H9 (cell line): ENCODE measurements around the gene AP1S1. TPM values are rescaled to one million over a fixed set of nuclear protein-coding genes. Genes with fewer than 3 reads are reported as not detected.

ENCODE experiments used
- DNase-seq: peaks from one replicate; pipeline ENCODE4 v3.0.0-alpha.2; 2017
- H2AFZ ChIP-seq: one replicate; pipeline ENCODE4 v1.6.1; 2013; ENCODE audit warnings: mild to moderate bottlenecking, low read length, control low read depth, moderate library complexity
- H2AK5ac ChIP-seq: 2 replicates; pipeline ENCODE4 v1.6.1; 2013; ENCODE audit warnings: low read length, control low read depth, mixed read lengths; ENCODE audit not compliant: insufficient read length
- H2BK120ac ChIP-seq: one replicate; pipeline ENCODE4 v1.6.1; 2013; ENCODE audit warnings: low read depth, mild to moderate bottlenecking, low read length, control low read depth, inconsistent platforms; ENCODE audit not compliant: poor library complexity, severe bottlenecking
- H2BK12ac ChIP-seq: 2 replicates; pipeline ENCODE4 v1.6.1; 2013; ENCODE audit warnings: low read length, control low read depth, mixed read lengths, low read depth; ENCODE audit not compliant: insufficient read length
- H2BK15ac ChIP-seq: 2 replicates; pipeline ENCODE4 v1.6.1; 2013; ENCODE audit warnings: low read depth, low read length, control low read depth
- H2BK20ac ChIP-seq: one replicate; pipeline ENCODE4 v1.6.1; 2013; ENCODE audit warnings: low read depth, mild to moderate bottlenecking, low read length, control low read depth, inconsistent platforms; ENCODE audit not compliant: poor library complexity, severe bottlenecking
- H2BK5ac ChIP-seq: 2 replicates; pipeline ENCODE4 v1.6.1; 2013; ENCODE audit warnings: low read length, control low read depth, mixed read lengths; ENCODE audit not compliant: insufficient read length
- H3K14ac ChIP-seq: 2 replicates; pipeline ENCODE4 v1.6.1; 2013; ENCODE audit warnings: low read length, control low read depth; ENCODE audit not compliant: insufficient read depth
- H3K18ac ChIP-seq: 2 replicates; pipeline ENCODE4 v1.6.1; 2013; ENCODE audit warnings: low read depth, mild to moderate bottlenecking, mixed read lengths, low read length, control low read depth; ENCODE audit not compliant: insufficient read length
- H3K23ac ChIP-seq: 2 replicates; pipeline ENCODE4 v1.6.1; 2013; ENCODE audit warnings: low read length, control low read depth, mixed read lengths, low read depth; ENCODE audit not compliant: insufficient read length
- H3K23me2 ChIP-seq: 2 replicates; pipeline ENCODE4 v1.6.1; 2013; ENCODE audit warnings: low read depth, mild to moderate bottlenecking, mixed read lengths, low read length, control low read depth; ENCODE audit not compliant: insufficient read length, poor library complexity, severe bottlenecking
- H3K27ac ChIP-seq: 2 replicates; pipeline ENCODE4 v1.5.1; 2013; ENCODE audit warnings: low read length, control low read depth, mixed read lengths, low read depth; ENCODE audit not compliant: insufficient read length
- H3K27me3 ChIP-seq: 2 replicates; pipeline ENCODE4 v1.6.1; 2013; ENCODE audit warnings: low read length, control low read depth, inconsistent platforms; ENCODE audit not compliant: insufficient read depth
- H3K4ac ChIP-seq: 2 replicates; pipeline ENCODE4 v1.6.1; 2013; ENCODE audit warnings: low read depth, mild to moderate bottlenecking, control low read depth, inconsistent platforms, low read length, moderate library complexity
- H3K4me1 ChIP-seq: 2 replicates; pipeline ENCODE4 v1.6.1; 2013; ENCODE audit warnings: low read length, control low read depth, inconsistent platforms; ENCODE audit not compliant: insufficient read depth
- H3K4me2 ChIP-seq: 2 replicates; pipeline ENCODE4 v1.6.1; 2013; ENCODE audit warnings: low read length, control low read depth, mixed read lengths; ENCODE audit not compliant: insufficient read length, insufficient read depth
- H3K56ac ChIP-seq: 2 replicates; pipeline ENCODE4 v1.6.1; 2013; ENCODE audit warnings: low read depth, mild to moderate bottlenecking, mixed read lengths, low read length, control low read depth; ENCODE audit not compliant: insufficient read length
- H3K79me1 ChIP-seq: 2 replicates; pipeline ENCODE4 v1.6.1; 2013; ENCODE audit warnings: low read depth, mild to moderate bottlenecking, moderate library complexity, low read length, control low read depth, inconsistent platforms; ENCODE audit not compliant: insufficient read depth, poor library complexity, severe bottlenecking
- H3K79me2 ChIP-seq: 2 replicates; pipeline ENCODE4 v1.6.1; 2013; ENCODE audit warnings: low read length, control low read depth, inconsistent platforms; ENCODE audit not compliant: insufficient read depth
- H3K9ac ChIP-seq: 2 replicates; pipeline ENCODE4 v1.6.1; 2013; ENCODE audit warnings: low read length, control low read depth, mixed read lengths; ENCODE audit not compliant: insufficient read length; ENCODE audit errors: extremely low read depth
- H3K9me3 ChIP-seq: one replicate; pipeline ENCODE4 v1.6.1; 2013; ENCODE audit warnings: low read depth, low read length, inconsistent platforms; ENCODE audit not compliant: control insufficient read depth
- H3T11ph ChIP-seq: one replicate; pipeline ENCODE4 v1.6.1; 2013; ENCODE audit warnings: mild to moderate bottlenecking, low read length, control low read depth, inconsistent platforms
- H4K20me1 ChIP-seq: one replicate; pipeline ENCODE4 v1.6.1; 2013; ENCODE audit not compliant: control insufficient read depth, insufficient read length, insufficient read depth
- H4K5ac ChIP-seq: 2 replicates; pipeline ENCODE4 v1.6.1; 2013; ENCODE audit warnings: low read depth, mild to moderate bottlenecking, mixed read lengths, low read length, control low read depth; ENCODE audit not compliant: insufficient read length
- H4K8ac ChIP-seq: replicated peaks from 2 replicates; pipeline ENCODE4 v1.6.1; 2013; ENCODE audit warnings: low read length, control low read depth, mixed read lengths, low read depth; ENCODE audit not compliant: insufficient read length
- H4K91ac ChIP-seq: 2 replicates; pipeline ENCODE4 v1.6.1; 2013; ENCODE audit warnings: low read depth, mild to moderate bottlenecking, moderate library complexity, mixed read lengths, low read length, control low read depth; ENCODE audit not compliant: insufficient read length
- H3K27ac Mint-ChIP-seq, 3 experiments: 2 replicates in 2 of 3; 3 replicates in 1 of 3; pipeline ENCODE4 v1.8.0; 2020 to 2021; ENCODE audit warnings: mixed read lengths in 3 of 3, mild to moderate bottlenecking in 1 of 3, moderate library complexity in 1 of 3
- H3K27me3 Mint-ChIP-seq: 2 replicates; pipeline ENCODE4 v1.8.0; 2021; ENCODE audit warnings: low read depth, mild to moderate bottlenecking, moderate library complexity, mixed read lengths
- H3K36me3 Mint-ChIP-seq, 3 experiments: 2 replicates in 2 of 3; 3 replicates in 1 of 3; pipeline ENCODE4 v1.8.0; 2020 to 2021; ENCODE audit warnings: low read depth in 3 of 3, mixed read lengths in 3 of 3; ENCODE audit not compliant: insufficient read depth in 1 of 3
- H3K4me1 Mint-ChIP-seq, 2 experiments: 2 replicates each; pipeline ENCODE4 v1.8.0; 2020; ENCODE audit warnings: mixed read lengths in 2 of 2
- H3K4me3 Mint-ChIP-seq, 2 experiments: 2 replicates in 1 of 2; 3 replicates in 1 of 2; pipeline ENCODE4 v1.8.0; 2020 to 2021; ENCODE audit warnings: mild to moderate bottlenecking in 2 of 2, mixed read lengths in 2 of 2, moderate library complexity in 1 of 2
- H3K9me3 Mint-ChIP-seq, 2 experiments: 2 replicates in 1 of 2; 3 replicates in 1 of 2; pipeline ENCODE4 v1.8.0; 2020; ENCODE audit warnings: mild to moderate bottlenecking in 2 of 2, mixed read lengths in 2 of 2, moderate library complexity in 1 of 2
- WGBS: extraction: QIAGEN DNeasy Blood & Tissue Kit; methylation state at CpG from one replicate; pipeline ENCODE4 v1.1.7; 2013; ENCODE audit warnings: missing lambda C conversion rate, low lambda C conversion rate, mixed read lengths; ENCODE audit not compliant: insufficient read length; ENCODE audit errors: extremely low coverage; 5-methylcytosine and 5-hydroxymethylcytosine counted together
- total RNA-seq: library from RNA; stranded (reverse); gene quantifications from 2 replicates; pipeline ENCODE4 v1.2.1, GENCODE V29; 2021
- TF ChIP-seq, protein P1 (sequence below): fragments of 200-600 bp; sonication (generic); conservative IDR thresholded peaks from 3 replicates; pipeline ENCODE4 v1.8.0; 2021; ENCODE audit warnings: antibody characterized with exemption, mild to moderate bottlenecking

The AP1S1 gene
- total RNA-seq, 1 experiment from 2014 or later = 65.2 TPM

- no peaks in the 10 kb centered on the region for H3K79me2 ChIP-seq
- WGBS = no CpG with 5 or more reads among the region's 6 CpGs
Measured at GRCh38 chr7:101186194-101186593, 31.9 kb downstream of the AP1S1 start.

More at GRCh38 chr7:101186194-101186593, 31.9 kb downstream of the AP1S1 start:
- Histone ChIP-seq H3K27ac (no peak overlapping the region), H2BK12ac (no peak overlapping the region), H2BK20ac (no peak overlapping the region), H3K9ac (no peak overlapping the region), H3K14ac (no peak overlapping the region), H2AFZ (no peak overlapping the region), H3K23me2 (peaks cover 2% of the 10 kb centered on the region), H4K8ac (no peak overlapping the region), H3K9me3 (no peaks in the 10 kb centered on the region), H4K91ac (no peak overlapping the region), H3K79me1 (no peaks in the 10 kb centered on the region), H3K4me2 (no peak overlapping the region), H3K27me3 (no peaks in the 10 kb centered on the region), H3K23ac (no peak overlapping the region), H3K4ac (no peak overlapping the region), H2BK5ac (no peak overlapping the region), H2AK5ac (no peak overlapping the region), H4K5ac (no peak overlapping the region), H2BK120ac (no peak overlapping the region), H4K20me1 (no peaks in the 10 kb centered on the region), H3K4me1 (no peaks in the 10 kb centered on the region; the same call in 1 of the 2 replicates), H3T11ph (no peak overlapping the region), H3K18ac (no peak overlapping the region), H2BK15ac (no peak overlapping the region), H3K56ac (no peak overlapping the region)
- no peak for DNase-seq
- no peaks in the 10 kb centered on the region for H3K9me3 Mint-ChIP-seq
- H3K27me3 Mint-ChIP-seq = peaks cover 17% of the 10 kb centered on the region
- H3K4me3 Mint-ChIP-seq = no peak overlapping the region
- H3K27ac Mint-ChIP-seq = no peak overlapping the region
- TF ChIP-seq, protein P1, sequence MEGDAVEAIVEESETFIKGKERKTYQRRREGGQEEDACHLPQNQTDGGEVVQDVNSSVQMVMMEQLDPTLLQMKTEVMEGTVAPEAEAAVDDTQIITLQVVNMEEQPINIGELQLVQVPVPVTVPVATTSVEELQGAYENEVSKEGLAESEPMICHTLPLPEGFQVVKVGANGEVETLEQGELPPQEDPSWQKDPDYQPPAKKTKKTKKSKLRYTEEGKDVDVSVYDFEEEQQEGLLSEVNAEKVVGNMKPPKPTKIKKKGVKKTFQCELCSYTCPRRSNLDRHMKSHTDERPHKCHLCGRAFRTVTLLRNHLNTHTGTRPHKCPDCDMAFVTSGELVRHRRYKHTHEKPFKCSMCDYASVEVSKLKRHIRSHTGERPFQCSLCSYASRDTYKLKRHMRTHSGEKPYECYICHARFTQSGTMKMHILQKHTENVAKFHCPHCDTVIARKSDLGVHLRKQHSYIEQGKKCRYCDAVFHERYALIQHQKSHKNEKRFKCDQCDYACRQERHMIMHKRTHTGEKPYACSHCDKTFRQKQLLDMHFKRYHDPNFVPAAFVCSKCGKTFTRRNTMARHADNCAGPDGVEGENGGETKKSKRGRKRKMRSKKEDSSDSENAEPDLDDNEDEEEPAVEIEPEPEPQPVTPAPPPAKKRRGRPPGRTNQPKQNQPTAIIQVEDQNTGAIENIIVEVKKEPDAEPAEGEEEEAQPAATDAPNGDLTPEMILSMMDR = no peak
- peaks cover 7 to 8% of the 10 kb centered on the region in 2 experiments for H3K4me1 Mint-ChIP-seq
- no peaks in the 10 kb centered on the region for H3K36me3 Mint-ChIP-seq
